Measurements from ENCODE around the gene MEGF6.

MEGF6 gene

DNA sequence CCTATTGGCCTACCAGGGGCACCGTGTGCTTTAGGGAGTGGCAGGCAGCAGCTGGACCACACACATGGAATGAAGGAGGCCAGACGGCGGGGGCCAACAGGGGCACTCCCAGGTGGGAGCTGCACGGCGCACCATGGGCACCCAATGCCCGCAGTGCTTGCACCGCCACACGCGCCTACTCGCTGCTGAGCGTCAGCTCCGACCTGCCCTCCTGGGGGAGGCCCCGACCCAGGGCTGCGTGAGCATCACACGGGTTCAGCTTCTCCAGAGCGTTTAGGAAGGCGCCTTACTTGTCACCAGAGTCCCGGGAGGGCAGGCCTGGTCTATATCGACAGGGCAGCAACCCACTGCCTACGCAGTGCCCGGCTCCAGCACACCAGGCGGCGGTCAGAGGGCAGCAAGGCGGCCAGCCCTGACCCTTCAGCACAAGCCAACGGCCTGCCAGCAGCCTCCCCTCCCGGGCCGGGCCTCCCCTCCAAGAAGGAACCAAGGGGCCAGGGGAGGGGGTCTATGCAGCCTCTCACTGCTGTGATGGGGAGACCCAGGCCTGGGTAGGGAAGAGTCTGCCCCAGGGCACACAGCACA is 91.9 kb downstream of the MEGF6 start:
- no peak overlapping the region for H2AFZ ChIP-seq (ENCODE audit: low read depth, low read length)
- no peak overlapping the region for H3K9ac ChIP-seq (ENCODE audit: low read length)
- TF ChIP-seq, protein P1, sequence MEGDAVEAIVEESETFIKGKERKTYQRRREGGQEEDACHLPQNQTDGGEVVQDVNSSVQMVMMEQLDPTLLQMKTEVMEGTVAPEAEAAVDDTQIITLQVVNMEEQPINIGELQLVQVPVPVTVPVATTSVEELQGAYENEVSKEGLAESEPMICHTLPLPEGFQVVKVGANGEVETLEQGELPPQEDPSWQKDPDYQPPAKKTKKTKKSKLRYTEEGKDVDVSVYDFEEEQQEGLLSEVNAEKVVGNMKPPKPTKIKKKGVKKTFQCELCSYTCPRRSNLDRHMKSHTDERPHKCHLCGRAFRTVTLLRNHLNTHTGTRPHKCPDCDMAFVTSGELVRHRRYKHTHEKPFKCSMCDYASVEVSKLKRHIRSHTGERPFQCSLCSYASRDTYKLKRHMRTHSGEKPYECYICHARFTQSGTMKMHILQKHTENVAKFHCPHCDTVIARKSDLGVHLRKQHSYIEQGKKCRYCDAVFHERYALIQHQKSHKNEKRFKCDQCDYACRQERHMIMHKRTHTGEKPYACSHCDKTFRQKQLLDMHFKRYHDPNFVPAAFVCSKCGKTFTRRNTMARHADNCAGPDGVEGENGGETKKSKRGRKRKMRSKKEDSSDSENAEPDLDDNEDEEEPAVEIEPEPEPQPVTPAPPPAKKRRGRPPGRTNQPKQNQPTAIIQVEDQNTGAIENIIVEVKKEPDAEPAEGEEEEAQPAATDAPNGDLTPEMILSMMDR (IDR thresholded peaks at IDR 0.05; ENCODE audit: low read depth, low read length), result no peak
- no peak for TF ChIP-seq EZH2phosphoT487 (IDR thresholded peaks at IDR 0.05; ENCODE audit: low read depth)

DNA sequence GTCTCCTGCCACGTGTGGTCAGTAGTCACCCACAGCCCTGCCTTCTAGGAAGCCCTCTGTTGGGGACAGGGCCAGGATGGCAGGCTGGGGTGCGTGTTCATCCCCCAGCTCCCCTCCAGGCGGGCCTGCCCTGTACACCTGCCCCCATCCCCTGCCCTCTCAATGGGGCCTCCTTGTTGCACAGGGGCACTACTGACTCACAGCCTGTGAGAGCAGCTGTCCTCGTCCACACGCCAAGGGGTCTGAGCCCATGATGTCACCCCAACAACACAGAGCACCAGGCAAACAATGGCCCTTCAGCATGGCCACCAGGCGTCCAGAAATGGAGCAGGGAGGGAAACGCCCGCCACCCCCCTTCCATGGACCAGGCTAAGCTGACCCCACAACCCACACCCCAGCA is 92.6 kb downstream of the MEGF6 start:
- Histone ChIP-seq H3K27me3 (ENCODE audit: low read depth, low read length) (no peaks in the 10 kb centered on the region), H2AFZ (ENCODE audit: low read depth, low read length) (no peak overlapping the region), H3K27ac (ENCODE audit: low read length) (no peak overlapping the region), H3K4me3 (ENCODE audit: low read length) (no peak overlapping the region), H3K9ac (ENCODE audit: low read length) (no peak overlapping the region), H4K20me1 (ENCODE audit: insufficient read depth, low read length) (no peaks in the 10 kb centered on the region), H3K4me2 (ENCODE audit: low read length) (no peak overlapping the region), H3K4me1 (ENCODE audit: low read length) (no peaks in the 10 kb centered on the region), H3K9me3 (ENCODE audit: insufficient read depth, low read length) (no peaks in the 10 kb centered on the region), H3K36me3 (replicated peaks; ENCODE audit: low read depth, low read length) (no peaks in the 10 kb centered on the region), H3K79me2 (ENCODE audit: low read length) (no peaks in the 10 kb centered on the region)
- TF ChIP-seq, protein P1 (IDR thresholded peaks at IDR 0.05; ENCODE audit: low read depth, low read length), result no peak
- TF ChIP-seq EZH2phosphoT487 (IDR thresholded peaks at IDR 0.05; ENCODE audit: low read depth), result no peak

More for the DNA sequence above, 91.9 kb downstream of the MEGF6 start:
- Histone ChIP-seq H3K27ac (ENCODE audit: low read length) (no peak overlapping the region), H4K20me1 (ENCODE audit: insufficient read depth, low read length) (no peaks in the 10 kb centered on the region), H3K4me1 (ENCODE audit: low read length) (no peaks in the 10 kb centered on the region), H3K9me3 (ENCODE audit: insufficient read depth, low read length) (no peaks in the 10 kb centered on the region), H3K27me3 (ENCODE audit: low read depth, low read length) (no peaks in the 10 kb centered on the region), H3K4me2 (ENCODE audit: low read length) (no peak overlapping the region), H3K36me3 (replicated peaks; ENCODE audit: low read depth, low read length) (no peaks in the 10 kb centered on the region), H3K79me2 (ENCODE audit: low read length) (no peaks in the 10 kb centered on the region), H3K4me3 (ENCODE audit: low read length) (no peak overlapping the region)

DNA sequence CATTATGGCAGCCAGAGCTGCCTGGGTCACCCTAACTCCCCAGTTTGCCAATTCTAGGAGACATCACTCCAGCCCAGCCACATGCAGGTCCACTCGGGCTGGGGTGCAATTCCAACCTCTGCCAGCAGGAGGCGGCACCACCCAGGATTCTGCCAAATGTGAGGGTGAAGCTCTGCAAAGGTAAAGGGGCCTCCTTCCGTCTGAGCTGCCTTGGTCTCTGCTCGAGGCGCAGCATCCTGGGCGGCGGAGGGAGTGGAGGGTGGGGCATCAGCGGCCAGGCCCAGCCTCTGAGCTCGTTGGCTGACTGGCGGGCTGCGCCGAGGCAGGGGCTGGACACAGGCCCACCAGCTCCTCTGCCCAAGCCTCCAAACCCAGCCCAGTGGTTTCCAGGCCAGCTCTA is 93.1 kb downstream of the MEGF6 start:
- Histone ChIP-seq H3K4me2 (ENCODE audit: low read length) (no peak overlapping the region), H4K20me1 (ENCODE audit: insufficient read depth, low read length) (no peaks in the 10 kb centered on the region), H3K4me3 (ENCODE audit: low read length) (no peak overlapping the region), H3K9ac (ENCODE audit: low read length) (no peak overlapping the region), H2AFZ (ENCODE audit: low read depth, low read length) (no peak overlapping the region), H3K27ac (ENCODE audit: low read length) (no peak overlapping the region), H3K4me1 (ENCODE audit: low read length) (no peaks in the 10 kb centered on the region), H3K36me3 (replicated peaks; ENCODE audit: low read depth, low read length) (no peaks in the 10 kb centered on the region), H3K79me2 (ENCODE audit: low read length) (no peaks in the 10 kb centered on the region), H3K27me3 (ENCODE audit: low read depth, low read length) (no peaks in the 10 kb centered on the region), H3K9me3 (ENCODE audit: insufficient read depth, low read length) (no peaks in the 10 kb centered on the region)
- TF ChIP-seq, protein P1 (IDR thresholded peaks at IDR 0.05; ENCODE audit: low read depth, low read length), result peak; percentile 51
- TF ChIP-seq EZH2phosphoT487 (IDR thresholded peaks at IDR 0.05; ENCODE audit: low read depth), result no peak

DNA sequence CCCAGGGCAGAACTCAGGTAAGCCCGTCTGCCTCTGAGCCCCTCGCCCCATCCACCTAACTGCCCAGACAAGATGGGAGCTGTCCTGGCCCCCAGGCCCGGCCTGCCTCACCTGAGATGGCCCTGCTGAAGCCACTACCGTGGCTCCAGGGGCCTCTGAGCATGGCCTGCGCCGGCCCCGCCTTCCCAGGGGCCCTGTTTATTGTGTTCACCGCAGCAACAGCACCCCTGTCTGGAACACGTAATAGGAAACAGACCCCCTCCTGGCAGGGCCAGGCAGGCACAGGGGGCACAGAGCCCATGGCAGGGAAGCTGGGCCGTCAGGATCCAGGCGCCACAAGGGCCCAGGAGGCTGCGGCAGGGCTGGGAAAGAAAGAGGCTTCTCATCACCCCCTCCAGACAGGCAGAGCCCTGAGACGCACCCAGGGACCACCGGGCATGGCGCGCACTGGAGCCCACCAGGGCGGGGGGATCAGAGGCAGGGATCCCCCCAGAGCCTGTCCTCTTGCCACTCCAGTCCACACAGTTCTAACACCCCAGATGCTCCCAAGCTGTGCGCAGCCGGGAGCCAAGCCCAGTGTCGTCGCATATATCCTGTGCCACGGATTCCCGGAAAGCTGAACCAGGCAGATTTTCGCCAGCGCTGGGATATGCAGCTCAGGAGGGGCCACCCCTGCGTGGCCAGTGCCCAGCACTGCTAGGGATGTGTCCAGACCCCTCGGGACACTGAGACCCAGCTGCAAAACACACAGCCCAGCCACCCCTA is 94.2 kb downstream of the MEGF6 start:
- no peak overlapping the region for H3K4me2 ChIP-seq (ENCODE audit: low read length)
- H3K79me2 ChIP-seq (ENCODE audit: low read length), result no peaks in the 10 kb centered on the region
- no peaks in the 10 kb centered on the region for H3K4me1 ChIP-seq (ENCODE audit: low read length)
- TF ChIP-seq, protein P1 (IDR thresholded peaks at IDR 0.05; ENCODE audit: low read depth, low read length), result no peak
- TF ChIP-seq EZH2phosphoT487 (IDR thresholded peaks at IDR 0.05; ENCODE audit: low read depth), result no peak
- no peaks in the 10 kb centered on the region for H3K27me3 ChIP-seq (ENCODE audit: low read depth, low read length)
- no peaks in the 10 kb centered on the region for H4K20me1 ChIP-seq (ENCODE audit: insufficient read depth, low read length)
- no peak overlapping the region for H3K27ac ChIP-seq (ENCODE audit: low read length)
- H3K9me3 ChIP-seq (ENCODE audit: insufficient read depth, low read length), result no peaks in the 10 kb centered on the region
- H3K36me3 ChIP-seq (replicated peaks; ENCODE audit: low read depth, low read length), result no peaks in the 10 kb centered on the region
- H3K9ac ChIP-seq (ENCODE audit: low read length), result no peak overlapping the region
- H2AFZ ChIP-seq (ENCODE audit: low read depth, low read length), result no peak overlapping the region
- H3K4me3 ChIP-seq (ENCODE audit: low read length), result no peak overlapping the region

Data from OCI-LY3 (cell line).